ENCODE data around the gene TNIK. TPM values are rescaled to one million over a fixed set of nuclear protein-coding genes. Genes with fewer than 3 reads are reported as not detected.

The TNIK gene
- total and polyA plus RNA-seq, 10 of the 15 experiments (the other 5 are each of a cell fraction or from before 2014, with no cell fraction given) = 13.9 to 74.3 (median 48.2) TPM

- Histone ChIP-seq H3K4me1 (ENCODE audit: control insufficient read depth, insufficient read depth, low read length) (peaks cover 7% of the 10 kb centered on the region), H3K36me3 (ENCODE audit: control insufficient read depth in 2 of 2, insufficient read depth in 2 of 2, low read length in 1 of 2) (no peaks in the 10 kb centered on the region), H3K9ac (ENCODE audit: control insufficient read depth, insufficient read depth, low read length) (no peak overlapping the region), H2AFZ (ENCODE audit: control insufficient read depth, low read depth, low read length) (no peak overlapping the region), H3K4me2 (ENCODE audit: control insufficient read depth, insufficient read depth) (no peak overlapping the region), H3K27ac (ENCODE audit: control insufficient read depth, insufficient read depth) (no peak overlapping the region), H3K79me2 (ENCODE audit: control insufficient read depth, insufficient read depth, low read length) (no peaks in the 10 kb centered on the region), H4K20me1 (ENCODE audit: control insufficient read depth, insufficient read depth) (no peaks in the 10 kb centered on the region), H3K4me3 (no peak overlapping the region), H3K9me3 (replicated peaks; ENCODE audit: control insufficient read depth, insufficient read depth, low read length) (no peaks in the 10 kb centered on the region), H3K27me3 (replicated peaks in 1 of 2; ENCODE audit: control insufficient read depth in 2 of 2, insufficient read depth in 2 of 2, low read length in 1 of 2) (no peaks in the 10 kb centered on the region)
- intact Hi-C loops (cut with micrococcal nuclease; ENCODE audit: unreplicated experiment) = no loop called here
- ChIA-PET CTCF (interaction anchor here (1.3 kb wide), 1 partner anchor 17 kb away, joined by 3 read pairs; no protein-coding TSS in a partner anchor), SMC1A (ENCODE audit: uncharacterized antibody, unreplicated experiment) (interaction anchor here (1.1 to 1.6 kb wide), 3 partner anchors 10 to 98 kb away, joined by 3 to 4 read pairs (median 4); no protein-coding TSS in a partner anchor), RAD21 (ENCODE audit: unreplicated experiment) (no interaction called here), POLR2A (interaction anchor here (0.6 kb wide), 2 partner anchors 24 to 375 kb away, joined by 3 to 6 read pairs; no protein-coding TSS in a partner anchor)
- no peak for ATAC-seq
- FAIRE-seq = no peak
- no peak for DNase-seq (ENCODE audit: low read depth, low spot score)
- BruUV-seq (replicated peaks) = no TSS peak
- no peak for TF ChIP-seq SMAD5 (IDR thresholded peaks at IDR 0.05; ENCODE audit: low read depth)
- no peak for TF ChIP-seq BCL11A (IDR thresholded peaks at IDR 0.05; ENCODE audit: low read depth, low read length)
- TF ChIP-seq SMC3 (IDR thresholded peaks at IDR 0.05; ENCODE audit: borderline replicate concordance, low read length) = no peak
- no peak for TF ChIP-seq TARDBP (IDR thresholded peaks at IDR 0.05; ENCODE audit: borderline replicate concordance)
- no peak for TF ChIP-seq ETV6 (conservative IDR thresholded peaks at IDR 0.05 in 1 of 2, IDR thresholded peaks at IDR 0.05 in 1 of 2; ENCODE audit: borderline replicate concordance in 1 of 2, low read depth in 1 of 2)
- no peak for TF ChIP-seq FOXM1 (IDR thresholded peaks at IDR 0.05; ENCODE audit: low read depth, low read length)
- TF ChIP-seq ZNF622 (IDR thresholded peaks at IDR 0.05) = no peak
- TF ChIP-seq RBBP5 (conservative IDR thresholded peaks at IDR 0.05) = no peak
- TF ChIP-seq HDGF (IDR thresholded peaks at IDR 0.05) = no peak
- no peak for TF ChIP-seq STAT3 (IDR thresholded peaks at IDR 0.05; ENCODE audit: low read depth, low read length)
- TF ChIP-seq RUNX3 (IDR thresholded peaks at IDR 0.05; ENCODE audit: low read length) = no peak
- no peak for TF ChIP-seq BHLHE40 (IDR thresholded peaks at IDR 0.05; ENCODE audit: borderline replicate concordance in 1 of 2, low read depth in 2 of 2, low read length in 1 of 2)
- no peak for TF ChIP-seq STAT1 (conservative IDR thresholded peaks at IDR 0.05)
- in situ Hi-C loops (cut with MboI) = no loop called here
These were observed 25.1 kb upstream of the TNIK start for GRCh38 chr3:171485338-171485737.

Data from GM12878 (cell line).